HCT116 (cell line): ENCODE results near the gene GOLGA1. TPM values are rescaled to one million over a fixed set of nuclear protein-coding genes. Genes with fewer than 3 reads are reported as not detected.

Source experiments
- ATAC-seq: fragments of 200-7000 bp; cut with Tn5 transposase; 2 replicates; pipeline ENCODE4 v1.9.1; 2020; ENCODE audit warnings: mild to moderate bottlenecking, moderate library complexity
- BruUV-seq: library from RNA; stranded (reverse); fragments of 400-500 nt; replicated peaks from 2 replicates; lab custom pipeline; 2021; lab: Mats Ljungman, UMichigan
- CTCF ChIA-PET: fragments of 300-600 bp; sonication (Branson Sonifier 250); formaldehyde crosslinking; loops from one replicate; lab custom pipeline; 2021; ENCODE audit warnings: antibody characterized with exemption; lab: Charles Lee
- POLR2A ChIA-PET: fragments of 300-600, 350-600 bp; sonication (Branson Sonifier 250); formaldehyde crosslinking; loops from one replicate; lab custom pipeline; 2021; ENCODE audit warnings: antibody characterized with exemption; lab: Charles Lee
- RAD21 ChIA-PET, 2 experiments: fragments of 300-600 bp; sonication (Branson Sonifier 250); formaldehyde crosslinking; loops; one replicate each; lab custom pipeline; 2023; ENCODE audit warnings: low total read pairs in 2 of 2; ENCODE audit not compliant: uncharacterized antibody in 2 of 2, unreplicated experiment in 2 of 2, low non-redundant PET in 1 of 2; lab: Charles Lee
- DNase-seq: peaks from one replicate; pipeline ENCODE4 v3.0.0-alpha.2; 2010; ENCODE audit warnings: low read depth, low spot score
- H2AFZ ChIP-seq: fragments of 200-600 bp; shearing (Covaris generic), sonication (generic); 2 replicates; pipeline ENCODE4 v1.6.1; 2017; ENCODE audit warnings: low read depth, mixed run types, mixed read lengths, antibody characterized with exemption, low read length; ENCODE audit not compliant: poor library complexity, severe bottlenecking
- H3K27ac ChIP-seq: 2 replicates; pipeline ENCODE4 v1.5.1; 2012; ENCODE audit warnings: low read depth, low read length
- H3K27me3 ChIP-seq: fragments of 200-600 bp; sonication (generic); 2 replicates; pipeline ENCODE4 v1.6.1; 2016; ENCODE audit warnings: mixed run types, low read length, mixed read lengths; ENCODE audit not compliant: insufficient read depth
- H3K36me3 ChIP-seq, 2 experiments: fragments of 200-500 bp in 1 of 2; fragments of 200-600 bp in 1 of 2; sonication (Bioruptor generic) in 1 of 2; sonication (generic) in 1 of 2; 2 replicates each; pipeline versions ENCODE4 v1.5.1 to v1.6.1; 2014 to 2016; ENCODE audit warnings: low read length in 2 of 2, inconsistent platforms in 1 of 2, mixed read lengths in 1 of 2, mixed run types in 1 of 2; ENCODE audit not compliant: insufficient read depth in 2 of 2, control insufficient read depth in 1 of 2
- H3K4me1 ChIP-seq, 2 experiments: fragments of 200-600 bp in 1 of 2; sonication (generic) in 1 of 2; 2 replicates each; pipeline versions ENCODE4 v1.5.1 to v1.6.1; 2012 to 2017; ENCODE audit warnings: low read length in 2 of 2, inconsistent platforms in 1 of 2, mild to moderate bottlenecking in 1 of 2, mixed read lengths in 1 of 2, mixed run types in 1 of 2, moderate library complexity in 1 of 2; ENCODE audit not compliant: insufficient read depth in 2 of 2, control insufficient read depth in 1 of 2
- H3K4me2 ChIP-seq: fragments of 200-600 bp; sonication (generic); 2 replicates; pipeline ENCODE4 v1.6.1; 2017; ENCODE audit warnings: mixed run types, low read length, mixed read lengths
- H3K4me3 ChIP-seq, 2 experiments: fragments of 200-600 bp in 1 of 2; sonication (generic) in 1 of 2; replicated peaks in 1 of 2; 2 replicates each; pipeline ENCODE4 v1.5.1; 2011 to 2016; ENCODE audit warnings: low read length in 2 of 2, control low read depth in 1 of 2, low read depth in 1 of 2, mild to moderate bottlenecking in 1 of 2, mixed read lengths in 1 of 2, mixed run types in 1 of 2
- H3K79me2 ChIP-seq: fragments of 200-600 bp; sonication (generic); 2 replicates; pipeline ENCODE4 v1.6.1; 2017; ENCODE audit warnings: mild to moderate bottlenecking, mixed run types, low read length, moderate library complexity, mixed read lengths; ENCODE audit not compliant: insufficient read depth
- H3K9ac ChIP-seq: fragments of 200-600 bp; sonication (generic); 2 replicates; pipeline ENCODE4 v1.6.1; 2016; ENCODE audit warnings: low read length, mixed read lengths
- H3K9me2 ChIP-seq: fragments of 200-600 bp; sonication (generic), shearing (Covaris generic); 2 replicates; pipeline ENCODE4 v1.6.1; 2017; ENCODE audit warnings: mixed run types, mild to moderate bottlenecking, moderate library complexity; ENCODE audit not compliant: insufficient read depth
- H3K9me3 ChIP-seq, 2 experiments: fragments of 200-500 bp in 1 of 2; fragments of 200-600 bp in 1 of 2; sonication (Bioruptor generic) in 1 of 2; sonication (generic) in 1 of 2; 2 replicates each; pipeline ENCODE4 v1.6.1; 2014 to 2017; ENCODE audit warnings: low read length in 2 of 2, mixed read lengths in 2 of 2, inconsistent platforms in 1 of 2, low read depth in 1 of 2, mild to moderate bottlenecking in 1 of 2, mixed run types in 1 of 2, moderate library complexity in 1 of 2; ENCODE audit not compliant: control insufficient read depth in 1 of 2, insufficient read depth in 1 of 2
- H4K20me1 ChIP-seq: fragments of 200-600 bp; sonication (generic), shearing (Covaris generic); 2 replicates; pipeline ENCODE4 v1.6.1; 2017; ENCODE audit warnings: mixed run types, mild to moderate bottlenecking, moderate library complexity; ENCODE audit not compliant: insufficient read depth
- CBX3 ChIP-seq: IDR thresholded peaks from 2 replicates; pipeline ENCODE4 v1.6.1; 2012; ENCODE audit warnings: low read depth
- CEBPB ChIP-seq: IDR thresholded peaks from 2 replicates; pipeline ENCODE4 v1.6.1; 2012; ENCODE audit warnings: low read depth
- EGR1 ChIP-seq: IDR thresholded peaks from 2 replicates; pipeline ENCODE4 v1.6.1; 2012; ENCODE audit warnings: low read depth
- EZH2 ChIP-seq: fragments of 200-600 bp; sonication (generic); IDR thresholded peaks from 2 replicates; pipeline ENCODE4 v1.6.1; 2017; ENCODE audit warnings: antibody characterized with exemption, mixed run types
- EZH2phosphoT487 ChIP-seq: fragments of 200-600 bp; IDR thresholded peaks from 2 replicates; pipeline ENCODE4 v1.6.1; 2018; ENCODE audit warnings: antibody characterized with exemption, borderline replicate concordance
- JUND ChIP-seq: IDR thresholded peaks from 2 replicates; pipeline ENCODE4 v1.6.1; 2012
- POLR2A ChIP-seq: IDR thresholded peaks from 2 replicates; pipeline ENCODE4 v1.7.0; 2011; ENCODE audit warnings: borderline replicate concordance; ENCODE audit not compliant: insufficient read depth, insufficient read length; ENCODE audit errors: extremely low read depth
- POLR2AphosphoS5 ChIP-seq: IDR thresholded peaks from 2 replicates; pipeline ENCODE4 v1.6.1; 2011; ENCODE audit warnings: mild to moderate bottlenecking, low read depth, low read length, moderate library complexity
- RAD21 ChIP-seq: IDR thresholded peaks from 2 replicates; pipeline ENCODE4 v1.6.1; 2012; ENCODE audit warnings: low read depth, mild to moderate bottlenecking
- SIN3A ChIP-seq: IDR thresholded peaks from 2 replicates; pipeline ENCODE4 v1.6.1; 2012; ENCODE audit warnings: low read depth
- SP1 ChIP-seq: IDR thresholded peaks from 2 replicates; pipeline ENCODE4 v1.6.1; 2012; ENCODE audit warnings: low read depth
- SRF ChIP-seq: IDR thresholded peaks from 2 replicates; pipeline ENCODE4 v1.6.1; 2012; ENCODE audit warnings: low read depth
- TCF7L2 ChIP-seq: IDR thresholded peaks from 2 replicates; pipeline ENCODE4 v1.7.0; 2011; ENCODE audit warnings: borderline replicate concordance, inconsistent platforms; ENCODE audit not compliant: insufficient read depth, insufficient read length; ENCODE audit errors: extremely low read depth
- YY1 ChIP-seq: IDR thresholded peaks from 2 replicates; pipeline ENCODE4 v1.6.1; 2011; ENCODE audit warnings: low read length, low read depth, moderate library complexity, mild to moderate bottlenecking; ENCODE audit not compliant: insufficient replicate concordance; ENCODE audit errors: extremely low read depth
- ZFX ChIP-seq: fragments of 450-650 bp; IDR thresholded peaks from 2 replicates; pipeline ENCODE4 v1.6.1; 2017
- ZNF274 ChIP-seq: fragments of 200-500 bp; sonication (Bioruptor generic); IDR thresholded peaks from 2 replicates; pipeline ENCODE4 v1.6.1; 2014; ENCODE audit warnings: mild to moderate bottlenecking, low read depth, low read length, inconsistent platforms
- intact Hi-C: fragments of 100-400 bp; cut with micrococcal nuclease; formaldehyde crosslinking; loops from 2 replicates; pipeline ENCODE4 v1.10.0; 2022
- total RNA-seq: library from RNA; stranded (reverse); gene quantifications from one replicate; pipeline ENCODE4 v1.2.1, GENCODE V29; 2021; ENCODE audit not compliant: unreplicated experiment
- TF ChIP-seq, protein P1 (sequence below): IDR thresholded peaks from 2 replicates; pipeline ENCODE4 v1.6.1; 2012
- TF ChIP-seq, protein P2 (sequence below): IDR thresholded peaks from 2 replicates; pipeline ENCODE4 v1.6.1; 2012
- TF ChIP-seq, protein P3 (sequence below), 3 experiments: fragments of 200-600 bp in 1 of 3; sonication (generic) in 1 of 3; IDR thresholded peaks in 2 of 3; conservative IDR thresholded peaks in 1 of 3; 2 replicates each; pipeline ENCODE4 v1.5.1; 2012 to 2017; ENCODE audit warnings: low read depth in 2 of 3, low read length in 2 of 3, antibody characterized with exemption in 1 of 3, borderline replicate concordance in 1 of 3, control low read depth in 1 of 3, mild to moderate bottlenecking in 1 of 3, mixed read lengths in 1 of 3, mixed run types in 1 of 3, moderate library complexity in 1 of 3; ENCODE audit not compliant: insufficient read depth in 1 of 3

The GOLGA1 gene
- total RNA-seq, 1 experiment from 2014 or later = 13.1 TPM

DNA sequence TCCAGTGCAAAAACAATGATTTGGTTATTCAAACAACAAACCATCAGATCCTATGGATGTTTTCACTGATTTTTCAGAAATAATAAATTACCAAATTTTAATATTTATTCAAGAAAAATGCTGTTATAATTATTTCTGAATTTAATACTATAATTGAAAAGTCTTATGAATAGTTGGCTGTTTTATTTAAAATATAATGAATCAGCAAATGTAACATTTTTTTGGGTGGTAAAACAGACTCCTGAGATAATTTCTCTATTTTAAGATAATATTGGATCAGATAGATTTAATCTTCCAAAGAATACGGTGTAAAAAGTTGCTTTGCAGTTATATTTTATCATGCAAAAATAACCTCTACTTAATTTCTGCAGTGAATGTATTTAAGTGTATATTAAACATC is 5.3 kb upstream of the GOLGA1 start:
- no peak for ATAC-seq
- no peak overlapping the region for H3K9ac ChIP-seq
- no peak overlapping the region for H3K27ac ChIP-seq
- no peaks in the 10 kb centered on the region for H3K79me2 ChIP-seq
- no peaks in the 10 kb centered on the region for H3K9me3 ChIP-seq
- H3K4me1 ChIP-seq = peaks cover 6 to 8% of the 10 kb centered on the region in 2 experiments; a peak in 3 of 4 replicates
- CTCF ChIA-PET = no interaction called here
- TF ChIP-seq, protein P1, sequence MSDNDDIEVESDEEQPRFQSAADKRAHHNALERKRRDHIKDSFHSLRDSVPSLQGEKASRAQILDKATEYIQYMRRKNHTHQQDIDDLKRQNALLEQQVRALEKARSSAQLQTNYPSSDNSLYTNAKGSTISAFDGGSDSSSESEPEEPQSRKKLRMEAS = no peak
- TF ChIP-seq SP1 (no peak), EZH2 (no peak), JUND (no peak), EZH2phosphoT487 (no peak), TCF7L2 (no peak), CEBPB (no peak), POLR2A (no peak), CBX3 (no peak), SIN3A (no peak), EGR1 (no peak), YY1 (no peak), ZFX (no peak), RAD21 (no peak), POLR2AphosphoS5 (no peak), SRF (no peak), ZNF274 (no peak)
- TF ChIP-seq, protein P2, sequence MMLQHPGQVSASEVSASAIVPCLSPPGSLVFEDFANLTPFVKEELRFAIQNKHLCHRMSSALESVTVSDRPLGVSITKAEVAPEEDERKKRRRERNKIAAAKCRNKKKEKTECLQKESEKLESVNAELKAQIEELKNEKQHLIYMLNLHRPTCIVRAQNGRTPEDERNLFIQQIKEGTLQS = no peak
- TF ChIP-seq, protein P3, sequence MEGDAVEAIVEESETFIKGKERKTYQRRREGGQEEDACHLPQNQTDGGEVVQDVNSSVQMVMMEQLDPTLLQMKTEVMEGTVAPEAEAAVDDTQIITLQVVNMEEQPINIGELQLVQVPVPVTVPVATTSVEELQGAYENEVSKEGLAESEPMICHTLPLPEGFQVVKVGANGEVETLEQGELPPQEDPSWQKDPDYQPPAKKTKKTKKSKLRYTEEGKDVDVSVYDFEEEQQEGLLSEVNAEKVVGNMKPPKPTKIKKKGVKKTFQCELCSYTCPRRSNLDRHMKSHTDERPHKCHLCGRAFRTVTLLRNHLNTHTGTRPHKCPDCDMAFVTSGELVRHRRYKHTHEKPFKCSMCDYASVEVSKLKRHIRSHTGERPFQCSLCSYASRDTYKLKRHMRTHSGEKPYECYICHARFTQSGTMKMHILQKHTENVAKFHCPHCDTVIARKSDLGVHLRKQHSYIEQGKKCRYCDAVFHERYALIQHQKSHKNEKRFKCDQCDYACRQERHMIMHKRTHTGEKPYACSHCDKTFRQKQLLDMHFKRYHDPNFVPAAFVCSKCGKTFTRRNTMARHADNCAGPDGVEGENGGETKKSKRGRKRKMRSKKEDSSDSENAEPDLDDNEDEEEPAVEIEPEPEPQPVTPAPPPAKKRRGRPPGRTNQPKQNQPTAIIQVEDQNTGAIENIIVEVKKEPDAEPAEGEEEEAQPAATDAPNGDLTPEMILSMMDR (IDR thresholded peaks at IDR 0.05 in 2 of 3, conservative IDR thresholded peaks at IDR 0.05 in 1 of 3; ENCODE audit: borderline replicate concordance in 1 of 3, insufficient read depth in 1 of 3, low read depth in 2 of 3, low read length in 2 of 3) = no peak
- TF ChIP-seq, all 23 proteins: peak for 0
- Histone ChIP-seq H3K4me3 (no peak overlapping the region), H3K4me2 (no peak overlapping the region), H3K27me3 (no peaks in the 10 kb centered on the region), H2AFZ (no peak overlapping the region), H4K20me1 (no peaks in the 10 kb centered on the region), H3K9me2 (no peaks in the 10 kb centered on the region), H3K36me3 (no peaks in the 10 kb centered on the region)
- intact Hi-C loops = no loop called here
- RAD21 ChIA-PET = no interaction called here
- POLR2A ChIA-PET = no interaction called here
- no TSS peak for BruUV-seq
- no peak for DNase-seq
